GM18858 (cell line): Measurements from ENCODE around the gene CDK5RAP1.
"Not testable (repeated sequence)": the region's sequence is repeated elsewhere in the genome, so short reads cannot be mapped to it uniquely, and the experiment has no call there.

Experiments used
- ATAC-seq: cut with Tn5 transposase; IDR thresholded peaks from one replicate; pipeline ENCODE4 v1.9.1; 2021; ENCODE audit not compliant: unreplicated experiment

CDK5RAP1 gene

GRCh38 chr20:33401184-33401920, at the start of gene CDK5RAP1:
Gene CDK5RAP1, minus strand, starts transcription at chr20:33401519. Its CDS starts 4,455 bp downstream, at chr20:33397064.
- ATAC-seq: no peak

DNA sequence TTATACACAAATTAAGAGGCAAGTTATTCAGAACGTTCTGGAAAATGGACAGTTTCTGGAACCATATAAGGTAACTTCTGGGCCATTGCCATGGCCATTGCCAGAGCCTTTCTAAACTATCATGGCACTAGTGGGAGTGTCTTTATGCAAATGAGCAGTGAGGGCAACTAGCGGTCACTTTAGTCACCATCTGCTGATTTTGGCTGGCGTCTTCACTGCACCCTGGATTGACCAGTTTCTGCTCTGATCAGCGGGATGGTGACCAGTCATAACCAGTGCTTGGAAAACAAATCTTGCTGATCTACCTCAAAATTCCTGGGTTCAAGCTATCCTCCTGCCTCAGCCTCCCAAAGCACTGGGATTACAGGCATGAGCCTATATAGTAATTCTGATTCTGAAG, 49.5 kb upstream of the CDK5RAP1 start:
- no peak for ATAC-seq

DNA sequence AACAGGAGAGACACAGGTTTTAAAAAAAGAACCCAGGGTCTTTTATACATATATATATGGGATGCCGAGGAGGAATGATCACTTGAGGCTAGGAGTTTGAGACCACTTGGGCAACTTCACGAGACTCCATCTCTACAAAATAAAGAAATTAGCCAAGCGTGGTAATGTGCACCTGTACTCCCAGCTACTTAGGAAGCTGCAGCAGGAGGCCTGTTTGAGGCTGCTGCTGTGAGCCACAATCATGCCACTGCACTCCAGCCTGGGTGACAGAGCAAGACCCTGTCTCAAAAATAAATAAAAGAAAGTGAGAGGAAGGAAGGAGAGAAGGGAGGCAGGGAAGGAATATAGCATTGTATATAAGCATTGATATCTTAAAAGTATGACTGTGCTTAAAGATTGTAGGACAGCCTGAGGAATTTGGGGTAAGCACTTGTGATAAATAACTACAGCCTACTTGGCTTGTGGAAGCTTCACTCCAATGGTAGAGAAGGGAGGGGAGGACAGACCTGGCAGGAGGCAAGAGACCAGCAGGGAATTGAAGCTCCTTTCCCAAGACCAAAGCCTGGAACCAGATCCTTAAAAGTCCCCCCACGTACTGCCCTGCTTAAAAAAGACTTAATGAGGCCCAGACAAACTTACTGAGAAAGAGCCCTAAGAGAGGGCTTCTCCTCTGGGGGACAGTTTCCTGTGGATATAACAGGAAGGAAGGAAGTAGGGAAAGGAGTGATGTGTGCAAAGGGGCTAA, 44.7 kb upstream of the CDK5RAP1 start:
- no peak for ATAC-seq

GRCh38 chr20:33444797-33445560, 43.7 kb upstream of the CDK5RAP1 start:
- no peak for ATAC-seq

DNA sequence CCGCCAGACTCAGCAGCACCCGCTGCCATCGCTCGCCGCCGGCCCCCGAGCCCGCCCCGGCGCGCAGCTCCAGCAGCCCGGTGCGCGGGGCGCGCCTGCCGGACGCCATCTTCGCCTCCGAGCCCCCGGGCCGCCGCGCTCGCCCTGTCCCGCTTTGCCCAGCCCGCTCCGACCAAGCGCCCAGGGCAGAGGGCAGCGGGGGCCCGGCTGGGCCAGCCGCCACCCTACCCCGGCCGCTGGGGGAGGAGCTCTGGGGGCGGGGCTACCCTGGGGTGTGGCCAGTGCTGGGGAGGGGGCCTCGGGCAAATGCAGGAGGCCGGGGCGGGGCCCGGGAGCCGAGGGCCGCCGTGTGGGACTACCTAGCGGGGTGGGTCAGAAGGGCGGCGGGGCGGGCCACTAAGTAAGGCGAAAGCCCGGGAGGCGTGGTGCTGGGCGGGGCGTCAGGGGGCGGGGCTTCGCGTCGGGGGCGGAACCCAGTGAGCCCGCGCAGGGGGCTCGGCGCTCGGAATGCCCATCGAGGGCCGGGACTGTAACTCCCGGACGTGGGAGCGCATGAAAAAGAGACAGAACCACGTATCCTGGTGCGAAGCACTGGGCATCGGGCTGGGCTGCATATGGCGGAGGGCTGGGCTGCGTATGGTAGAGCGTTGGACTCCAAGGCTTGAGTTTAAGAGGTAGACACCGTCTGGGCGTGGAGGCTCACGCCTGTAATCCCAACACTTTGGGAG, 42.4 kb upstream of the CDK5RAP1 start, which contains the start of gene SNTA1:
Gene SNTA1, minus strand, starts transcription at position 252 of the 728 bp plus-strand sequence. Its CDS starts 143 bp downstream, at position 109.
- ATAC-seq: no peak

DNA sequence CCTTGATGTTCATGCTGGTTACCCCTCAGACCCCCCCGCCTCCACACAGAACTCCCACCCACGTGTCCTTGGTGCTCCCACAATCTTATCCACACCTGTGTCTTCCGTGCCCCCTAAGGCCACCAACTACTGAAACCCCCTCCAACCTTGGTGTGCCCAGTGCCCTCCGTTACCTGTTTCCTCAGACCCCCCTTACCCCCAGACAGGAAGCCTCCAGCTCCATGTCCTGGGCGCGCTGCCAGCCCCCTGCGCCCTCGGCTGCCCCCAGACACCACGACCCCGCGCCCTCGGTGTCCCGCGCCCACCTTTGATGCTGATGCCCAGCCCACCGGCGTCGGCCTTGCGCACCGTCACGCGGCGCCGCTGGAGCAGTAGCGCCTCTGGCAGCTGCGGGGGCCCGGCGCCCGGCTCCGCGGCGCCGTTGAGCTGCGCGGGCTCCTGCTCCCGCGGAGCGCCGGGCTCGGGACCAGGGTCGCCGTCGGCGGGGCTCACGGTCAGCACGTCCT, 41.7 kb upstream of the CDK5RAP1 start:
- ATAC-seq: no peak

DNA sequence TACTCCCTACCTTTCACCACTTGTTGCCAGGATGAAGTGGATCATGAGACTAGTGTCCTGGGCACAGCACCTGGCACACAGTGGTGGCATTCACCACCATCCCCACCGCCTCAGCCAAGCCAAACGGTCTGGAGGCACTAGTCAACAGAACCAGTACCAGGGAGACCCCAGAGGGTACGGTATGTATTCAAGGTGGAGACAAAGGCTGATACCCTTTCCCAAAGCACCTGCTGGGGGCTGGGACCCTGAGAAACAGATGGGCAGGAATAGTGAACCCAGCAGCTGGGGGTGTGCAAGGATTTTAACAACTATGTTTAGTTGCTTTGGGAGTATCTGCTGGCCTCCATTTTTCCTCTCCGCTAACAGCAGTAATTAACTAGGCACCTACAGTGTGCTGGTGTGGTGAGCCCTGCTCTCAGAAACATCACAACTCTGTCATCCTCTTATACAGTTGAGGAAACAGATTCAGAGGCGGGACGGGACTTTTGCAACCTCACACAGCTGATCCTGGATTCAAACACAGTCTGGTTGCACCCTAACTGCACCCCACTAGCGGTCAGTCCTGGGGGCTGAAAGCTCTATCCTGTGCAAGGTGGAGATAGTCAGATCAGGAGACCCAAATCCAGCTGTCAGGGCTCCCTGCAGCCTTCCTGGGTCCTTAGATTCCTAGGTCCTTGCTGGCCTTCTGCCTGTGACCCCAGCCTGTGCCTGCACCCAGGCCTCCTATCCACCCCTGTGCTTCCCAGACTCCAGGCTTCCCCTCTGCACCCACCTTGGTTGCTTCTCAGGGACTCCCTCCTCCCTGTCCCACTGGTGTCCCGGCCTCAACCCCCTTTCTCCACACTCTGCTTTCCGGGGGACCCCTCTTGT, 41.1 kb upstream of the CDK5RAP1 start:
- no peak for ATAC-seq

DNA sequence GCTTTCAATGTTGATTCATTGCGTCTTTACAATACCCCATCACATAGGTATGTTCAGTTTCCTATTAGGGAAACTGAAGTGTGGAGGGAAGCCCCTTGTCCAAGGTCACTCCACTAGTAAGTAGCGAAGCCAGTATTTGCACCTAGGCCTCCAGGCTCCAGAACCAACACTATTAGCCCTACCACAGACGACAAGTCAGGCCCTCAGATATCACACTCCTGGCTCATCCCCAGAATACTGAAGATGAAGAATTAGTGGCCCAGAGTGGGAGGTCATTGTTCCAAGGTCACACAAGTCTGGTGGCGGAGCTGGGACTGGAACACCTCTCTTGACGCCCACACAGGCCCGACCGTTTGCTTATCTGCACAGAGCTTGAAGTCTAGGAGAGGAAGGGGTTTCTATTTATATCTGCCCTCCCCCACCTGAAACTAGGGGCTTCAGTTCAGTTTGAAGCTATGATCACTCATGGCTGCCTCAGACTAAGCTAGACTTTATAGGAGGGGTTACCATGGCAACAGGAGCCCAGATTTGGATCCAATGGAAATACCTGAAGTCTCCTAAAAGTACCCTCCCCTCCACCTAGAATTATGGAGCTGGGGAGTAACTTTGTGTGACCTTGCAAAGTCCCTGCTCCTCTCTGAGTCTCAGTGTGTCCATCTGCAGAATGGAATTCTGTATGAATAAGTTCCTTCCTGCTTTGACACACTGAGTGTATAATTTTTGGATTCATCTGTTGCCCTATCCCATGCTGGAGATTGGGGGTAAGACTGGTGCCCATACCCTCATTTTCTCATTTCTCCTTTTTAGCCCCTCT, 40.0 kb upstream of the CDK5RAP1 start:
- ATAC-seq: no peak

GRCh38 chr20:33440562-33440961, 39.2 kb upstream of the CDK5RAP1 start:
- not testable (repeated sequence) for ATAC-seq

GRCh38 chr20:33438481-33438880, 37.2 kb upstream of the CDK5RAP1 start:
- ATAC-seq: no peak

DNA sequence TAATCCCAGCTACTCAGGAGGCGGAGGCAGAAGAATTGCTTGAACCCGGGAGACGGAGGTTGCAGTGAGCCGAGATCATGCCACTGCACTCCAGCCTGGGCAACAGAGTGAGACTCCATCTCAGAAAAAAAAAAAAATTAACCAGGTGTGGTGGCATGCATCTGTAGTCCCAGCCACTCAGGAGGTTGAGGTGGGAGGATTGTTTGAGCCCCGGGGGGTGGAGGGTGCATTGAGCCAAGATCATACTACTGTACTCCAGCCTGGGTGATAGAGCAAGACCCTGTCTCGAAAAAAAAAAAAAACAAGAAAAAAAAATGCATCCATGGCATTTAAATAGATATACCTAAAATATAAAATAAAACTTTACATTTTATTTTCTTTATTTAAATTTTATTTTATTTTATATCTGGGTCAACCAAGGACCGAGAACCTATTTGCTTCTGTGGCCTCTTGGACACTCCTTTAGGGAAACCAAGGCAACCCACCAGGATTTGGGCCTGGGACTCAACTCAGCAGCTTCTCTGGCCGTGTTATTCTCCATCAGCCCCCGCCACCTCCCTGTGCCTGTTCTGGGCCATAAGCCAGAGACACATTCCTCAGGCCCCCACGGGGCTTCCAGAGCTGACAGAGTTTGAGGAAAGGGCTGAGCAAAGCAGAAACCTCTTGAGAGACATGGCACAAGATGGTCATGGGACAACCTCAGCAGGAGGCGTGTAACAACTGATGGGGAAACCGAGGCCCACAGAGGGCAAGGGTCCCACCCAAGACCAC, 36.0 kb upstream of the CDK5RAP1 start:
- ATAC-seq: no peak

DNA sequence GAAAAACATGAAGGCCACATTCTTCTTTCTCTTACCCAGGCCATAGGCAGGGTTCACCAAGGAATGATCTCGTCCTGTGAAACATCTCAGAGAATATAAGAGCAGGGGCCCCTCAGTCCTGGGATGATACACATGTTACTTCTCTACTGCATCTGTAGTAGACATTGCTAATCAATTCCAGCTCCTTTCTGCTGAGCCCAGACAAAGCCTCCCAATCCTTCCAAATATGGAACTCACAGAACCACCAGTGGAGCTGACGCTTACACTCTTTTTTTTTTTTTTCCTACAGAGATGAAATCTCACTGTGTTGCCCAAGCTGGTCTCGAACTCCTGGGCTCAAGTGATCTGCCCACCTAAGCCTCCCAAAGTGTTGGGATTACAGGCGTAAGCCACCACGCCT, 33.1 kb upstream of the CDK5RAP1 start:
- no peak for ATAC-seq

GRCh38 chr20:33433465-33434234, 32.3 kb upstream of the CDK5RAP1 start:
- ATAC-seq: no peak

DNA sequence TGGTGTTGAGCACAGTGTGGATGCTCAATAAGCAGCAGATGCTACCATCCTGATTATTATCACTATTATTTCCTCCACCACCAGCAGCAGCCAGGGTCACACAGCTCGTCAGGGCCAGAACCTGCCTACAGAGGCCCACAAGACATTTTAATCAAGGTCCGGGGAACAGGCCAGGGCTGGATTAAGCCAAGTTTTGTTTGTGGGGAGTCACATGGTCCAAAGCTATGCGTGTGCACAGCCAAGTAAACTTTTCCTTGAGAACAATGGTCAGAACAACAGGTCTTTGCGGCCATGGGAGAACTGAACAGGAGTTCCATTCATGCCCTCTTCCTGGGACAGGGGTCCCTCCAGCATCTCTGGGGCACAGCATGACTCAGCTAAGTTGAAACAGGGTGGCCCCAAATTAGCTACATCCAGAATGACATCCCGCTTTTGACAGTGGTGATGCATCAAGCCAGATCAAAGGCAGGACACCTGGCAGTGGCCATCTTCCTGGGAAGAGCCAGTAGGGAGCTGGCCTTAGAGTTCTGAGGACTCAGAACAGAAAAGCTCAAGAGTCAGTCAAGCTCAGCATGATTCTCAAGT, 30.6 kb upstream of the CDK5RAP1 start:
- ATAC-seq: no peak

- not testable (repeated sequence) for ATAC-seq
These were observed 22.6 kb upstream of the CDK5RAP1 start for GRCh38 chr20:33423875-33424274.

DNA sequence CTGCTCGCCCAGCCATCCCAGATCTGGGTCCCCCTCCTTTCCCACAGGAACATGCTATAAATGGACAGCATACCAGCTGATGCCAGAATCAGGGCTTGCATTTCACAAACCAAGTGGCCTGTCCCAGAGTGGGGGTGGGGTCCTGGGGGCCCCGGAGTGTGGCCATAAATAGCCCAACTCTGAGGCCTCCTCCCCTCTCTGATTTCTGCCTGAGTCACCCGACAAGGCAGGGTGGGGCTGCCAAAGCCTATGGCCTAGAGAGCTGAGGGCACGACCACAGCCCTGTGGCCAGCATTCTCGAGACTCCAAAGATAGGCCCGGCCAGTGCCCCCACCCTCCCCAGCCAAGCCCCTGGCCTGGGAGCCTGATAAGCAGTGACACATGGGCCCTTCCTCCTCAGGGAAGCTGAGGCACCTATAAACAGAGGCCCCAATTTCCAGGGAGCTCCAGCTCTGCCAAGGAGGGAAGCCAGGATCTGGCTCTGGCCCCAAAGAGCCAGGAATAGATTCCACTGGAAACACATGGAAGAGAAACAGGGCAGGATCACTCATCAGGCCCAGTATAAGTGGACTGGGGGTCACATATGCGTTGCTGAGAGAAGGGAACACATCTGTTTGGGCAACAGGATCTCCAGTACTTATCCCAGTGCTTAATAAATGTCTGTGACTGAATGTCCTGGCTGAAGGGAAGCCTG, 22.0 kb upstream of the CDK5RAP1 start:
- ATAC-seq: no peak
